Inflammatory macrophage (primary cell): ENCODE data around the gene HHIPL1.
A peak's percentile ranks its signal among the peaks of the same experiment; 100 is the strongest.

Experiments
- DNase-seq, 2 donors: peaks; one replicate each; pipeline ENCODE4 v3.0.0-alpha.2; 2020 to 2022

Gene HHIPL1

DNA sequence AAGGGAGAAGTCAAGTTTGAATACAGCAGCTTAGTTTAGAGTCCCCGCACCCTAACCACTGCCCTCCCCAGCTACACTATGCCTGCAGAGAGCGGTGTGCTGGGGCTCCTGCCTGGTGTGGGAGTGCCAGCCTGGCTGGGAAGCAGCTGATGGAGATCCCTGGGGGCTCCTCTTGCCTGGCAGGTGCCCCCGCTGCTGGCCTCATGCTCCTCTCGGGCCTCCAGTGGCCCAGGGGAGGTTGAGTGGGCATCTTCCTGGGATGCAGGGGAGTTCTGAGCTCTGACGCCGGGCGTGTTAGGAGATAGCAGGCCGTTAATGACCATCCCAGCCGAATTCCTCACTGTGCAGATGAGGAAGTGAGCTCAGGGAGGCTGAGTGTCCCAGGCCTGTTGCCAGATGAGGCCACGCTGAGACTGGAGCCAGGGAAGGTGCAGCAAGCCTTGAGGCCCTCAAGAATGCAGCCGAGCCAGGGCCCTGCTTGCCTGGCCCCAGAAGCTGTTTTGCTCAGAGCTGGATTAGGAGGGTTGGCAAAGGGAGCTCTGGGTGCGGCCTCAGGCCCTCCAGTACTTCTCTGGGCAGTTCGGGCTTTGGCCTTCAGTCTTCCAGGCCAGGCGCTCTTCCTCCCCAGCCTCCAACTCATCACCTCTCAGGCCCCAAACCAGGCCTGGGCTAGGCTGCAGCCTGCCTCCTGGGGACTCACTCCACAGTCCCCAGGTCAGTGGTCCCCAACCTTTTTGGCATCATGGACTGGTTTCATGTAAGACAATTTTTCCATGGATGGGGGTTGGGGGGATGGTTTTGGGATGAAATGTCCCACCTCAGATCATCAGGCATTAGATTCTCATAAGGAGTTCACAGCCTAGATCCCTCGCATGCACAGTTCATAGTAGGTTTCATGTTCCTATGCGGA is 32.6 kb downstream of the HHIPL1 start:
- no peak for DNase-seq

DNA sequence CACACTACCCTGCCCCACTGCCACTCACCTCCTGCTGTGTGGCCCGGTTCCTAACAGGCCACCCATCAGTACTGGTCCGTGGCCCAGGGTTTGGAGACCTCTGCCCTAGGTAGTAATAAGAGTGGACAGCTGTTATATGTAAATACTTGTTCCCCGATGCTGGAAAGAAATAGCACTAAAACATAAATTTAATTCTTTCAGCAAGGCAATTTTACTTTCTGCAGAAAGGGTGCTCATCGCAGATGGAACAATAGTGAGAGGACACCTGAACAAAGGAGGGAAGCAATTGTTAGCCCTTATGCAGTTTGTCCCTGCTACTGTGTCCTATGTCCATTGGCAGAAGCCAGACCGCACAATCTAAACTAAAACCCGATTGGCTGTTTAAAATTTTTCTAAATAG is 33.3 kb downstream of the HHIPL1 start:
- no peak for DNase-seq

DNA sequence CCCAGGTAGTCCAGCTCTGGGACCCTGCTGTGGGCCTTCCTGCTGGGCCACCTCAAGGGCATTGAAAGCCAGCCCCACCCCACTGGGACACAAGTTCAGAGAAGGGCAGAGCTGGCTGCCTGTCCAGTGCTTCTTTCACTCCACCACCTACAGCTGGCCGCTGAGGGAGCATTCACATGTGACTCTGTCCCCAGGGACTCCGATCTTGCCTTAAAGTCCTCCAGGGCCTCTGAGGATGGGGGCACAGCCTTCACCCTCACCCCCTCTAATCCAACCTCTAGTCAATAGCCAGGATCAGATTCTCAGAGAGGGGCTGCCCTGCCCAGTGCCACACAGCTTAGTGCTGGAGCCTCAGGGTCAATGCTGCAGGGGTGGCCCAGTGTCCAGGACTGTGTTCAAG is 34.2 kb downstream of the HHIPL1 start:
- no peak for DNase-seq

DNA sequence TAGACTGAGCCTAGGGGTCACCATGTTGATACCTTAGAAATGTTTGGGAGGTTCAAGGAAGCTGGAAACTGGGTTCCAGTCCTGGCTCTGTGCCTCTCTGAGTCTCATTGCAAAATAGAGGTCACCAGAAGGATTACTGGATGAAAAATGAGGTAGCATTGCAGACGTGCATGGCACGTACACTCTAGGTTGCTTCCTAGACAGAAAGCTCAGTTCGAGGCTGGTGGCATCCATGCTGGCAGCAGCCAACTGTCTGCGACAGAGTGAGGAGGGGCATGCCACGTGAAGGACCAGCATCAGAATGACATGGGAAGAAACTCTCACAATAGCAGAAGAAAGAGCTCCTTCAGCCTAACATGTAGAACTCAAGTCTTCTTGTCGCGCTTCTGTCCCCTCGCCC is 34.6 kb downstream of the HHIPL1 start:
- DNase-seq: no peak

DNA sequence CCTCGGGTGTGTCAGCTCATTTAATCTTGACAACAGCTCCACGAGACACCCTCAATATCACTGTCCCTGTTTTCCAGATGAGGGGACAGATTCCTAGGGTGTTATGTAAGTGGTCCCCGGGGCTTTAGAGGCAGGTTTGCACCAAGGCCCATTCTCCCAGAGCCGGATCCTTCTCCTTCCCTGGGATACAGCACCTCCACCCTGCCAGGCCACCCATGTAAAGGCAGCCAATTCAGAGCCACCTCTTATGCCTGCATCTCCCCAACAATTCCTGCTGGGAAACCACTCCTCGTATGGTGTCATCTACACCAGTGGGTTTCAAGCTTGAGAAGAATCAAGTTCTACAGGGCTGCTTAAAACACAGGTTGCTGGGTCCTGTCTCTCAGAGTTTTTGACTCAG is 35.1 kb downstream of the HHIPL1 start:
- no peak for DNase-seq

DNA sequence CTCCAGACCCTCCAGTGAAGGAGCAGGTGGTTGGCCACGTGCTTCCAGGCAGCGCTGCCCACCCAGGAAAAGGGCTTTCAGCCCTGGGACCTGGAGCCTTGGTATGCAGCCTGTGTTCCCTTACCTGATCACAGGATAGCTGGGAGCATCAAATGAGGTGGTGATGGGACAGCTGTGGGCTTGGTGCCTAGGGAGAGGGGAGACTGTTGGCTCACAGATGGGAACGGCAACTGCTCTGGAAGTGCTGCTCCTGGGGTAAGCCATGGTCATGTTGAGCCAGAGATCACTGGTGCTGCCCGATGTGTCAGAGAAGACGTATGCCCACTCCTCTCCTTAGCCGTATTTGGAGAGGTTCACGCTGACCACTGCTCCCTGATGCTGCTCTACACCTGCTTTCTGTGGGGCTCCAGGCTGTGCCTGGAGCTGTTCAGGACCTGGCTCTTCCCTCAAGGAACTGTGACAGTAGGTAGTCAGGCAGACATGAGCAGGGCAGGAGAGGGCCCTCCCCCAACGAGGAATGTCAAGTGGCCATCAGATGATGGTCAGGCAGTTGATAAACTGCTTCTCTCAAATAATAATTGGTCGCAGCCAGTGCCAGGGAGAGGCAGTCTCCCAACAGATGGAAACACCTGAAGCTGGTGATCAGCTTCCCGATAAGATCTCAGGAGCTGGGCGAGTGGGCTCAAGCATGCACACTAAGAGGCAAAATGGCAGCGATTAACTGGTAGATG is 36.3 kb downstream of the HHIPL1 start:
- DNase-seq: no peak

DNA sequence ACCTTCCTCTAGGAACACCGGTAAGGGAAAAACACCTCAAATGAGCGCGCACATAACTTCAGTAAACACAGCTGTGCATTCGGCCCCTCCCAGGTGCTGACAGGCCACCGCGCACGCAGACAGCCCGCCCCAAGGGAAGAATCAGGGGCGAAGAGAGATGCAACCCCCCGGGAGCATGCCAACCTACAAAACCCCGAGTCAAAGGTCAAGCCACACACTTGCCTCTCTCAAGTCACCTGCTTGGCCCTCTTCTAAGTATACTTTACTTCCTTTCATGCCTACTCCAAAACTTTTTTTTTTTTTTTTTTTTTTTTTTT is 36.9 kb downstream of the HHIPL1 start:
- DNase-seq: no peak

DNA sequence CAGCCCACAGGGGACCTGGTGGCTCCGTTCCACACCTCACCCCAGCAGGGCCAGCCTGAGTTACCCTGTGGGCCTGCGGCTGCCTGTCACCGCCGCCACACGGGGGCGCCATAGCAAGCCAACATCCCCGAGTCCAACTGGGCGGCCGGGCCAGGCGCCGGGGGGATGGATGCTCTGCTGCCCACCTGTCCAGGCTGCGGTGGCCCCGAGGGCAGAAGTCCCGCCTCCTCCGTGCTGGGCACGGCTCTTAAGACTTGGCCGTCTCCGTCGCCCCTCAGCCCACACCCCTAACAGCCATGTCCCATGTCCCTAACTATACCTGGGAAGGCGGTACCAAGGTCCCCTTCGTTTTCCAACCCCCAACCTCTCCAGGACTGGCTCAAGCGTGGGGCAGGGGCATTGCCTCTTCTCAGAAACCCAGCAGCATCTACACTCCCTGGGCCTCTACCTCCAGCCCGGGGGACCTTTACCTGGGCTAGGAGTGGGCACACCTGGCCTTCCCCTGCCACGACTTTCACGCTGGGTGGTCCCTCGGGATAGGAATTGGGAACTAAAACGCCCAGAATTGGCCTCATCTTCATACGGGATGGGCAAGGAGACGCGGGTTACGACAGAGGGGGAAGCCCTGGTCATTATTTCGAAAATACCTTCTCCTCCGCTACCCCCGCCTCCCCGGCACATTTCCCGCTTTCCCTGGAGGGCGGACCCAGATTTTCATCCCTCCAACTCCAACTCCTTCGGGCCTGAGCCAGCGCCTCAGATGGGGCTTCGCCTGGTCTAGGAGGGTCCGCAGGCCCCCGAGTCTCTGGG is 38.1 kb downstream of the HHIPL1 start:
- peak; percentile 51 to 67 for DNase-seq

DNA sequence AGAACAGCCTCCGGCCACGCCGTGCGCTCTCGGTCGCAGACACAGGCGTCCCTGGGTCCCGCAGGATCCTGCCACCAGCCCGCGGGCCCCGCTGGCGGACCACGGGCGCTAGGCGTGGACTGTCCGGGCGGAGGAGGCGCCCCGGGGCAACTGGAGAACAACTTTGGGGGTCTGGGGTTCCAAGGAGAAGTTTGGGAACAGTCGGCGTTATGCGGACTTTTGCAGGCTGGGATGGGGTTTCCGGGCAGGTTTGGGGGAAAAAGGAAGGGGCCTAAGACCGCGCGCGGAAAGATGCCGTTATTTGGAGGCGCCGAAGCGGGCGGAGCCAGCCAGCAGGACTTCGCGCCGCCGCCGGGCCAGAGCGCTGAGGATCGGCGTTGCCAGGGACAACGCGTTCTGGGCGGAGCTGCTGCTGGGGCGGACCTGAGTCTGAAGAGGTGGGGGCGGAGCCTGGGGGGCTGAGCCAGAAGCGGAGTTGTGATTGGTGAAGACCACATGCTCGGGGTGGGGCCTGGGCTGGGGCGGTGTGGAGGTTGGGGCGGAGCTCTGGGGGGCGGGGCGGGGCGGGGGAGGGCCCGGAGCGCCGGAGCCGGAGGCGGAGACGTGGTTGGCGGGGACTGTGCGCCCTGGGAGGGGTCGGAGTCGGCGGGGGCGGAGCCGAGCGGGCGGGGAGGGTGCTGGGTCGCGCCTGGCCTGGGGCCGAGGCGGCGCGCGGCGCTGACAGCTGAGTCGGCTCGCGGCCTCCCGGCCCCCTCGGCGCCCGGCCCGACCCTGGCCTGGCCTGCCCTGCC is 38.9 kb downstream of the HHIPL1 start, which contains the start of gene CYP46A1:
CYP46A1 (plus strand) TSS at position 680 of the 791 bp plus-strand sequence. CDS start 120 bp downstream, outside the sequence.
- DNase-seq: peak; percentile 99

DNA sequence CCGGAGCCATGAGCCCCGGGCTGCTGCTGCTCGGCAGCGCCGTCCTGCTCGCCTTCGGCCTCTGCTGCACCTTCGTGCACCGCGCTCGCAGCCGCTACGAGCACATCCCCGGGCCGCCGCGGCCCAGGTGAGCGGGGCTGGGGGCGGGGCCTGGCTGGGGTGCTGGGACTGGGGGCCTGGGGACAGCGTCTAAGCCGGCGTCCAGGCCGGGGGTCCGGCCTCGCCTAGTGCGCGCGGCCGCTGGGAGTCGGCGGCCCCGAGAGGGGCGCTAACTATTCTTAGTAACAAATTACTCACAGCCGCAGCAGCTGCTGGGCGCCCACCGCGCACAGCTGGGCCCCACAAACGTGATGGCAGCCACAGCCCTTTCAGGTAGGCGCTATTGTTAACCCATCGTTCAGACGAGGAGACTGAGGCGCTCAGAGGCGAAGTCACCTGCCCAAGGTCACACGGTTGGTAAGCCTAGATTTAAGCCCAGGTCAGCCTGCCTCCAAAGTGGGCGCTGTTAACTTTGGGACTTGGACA is 39.5 kb downstream of the HHIPL1 start:
- no peak for DNase-seq

DNA sequence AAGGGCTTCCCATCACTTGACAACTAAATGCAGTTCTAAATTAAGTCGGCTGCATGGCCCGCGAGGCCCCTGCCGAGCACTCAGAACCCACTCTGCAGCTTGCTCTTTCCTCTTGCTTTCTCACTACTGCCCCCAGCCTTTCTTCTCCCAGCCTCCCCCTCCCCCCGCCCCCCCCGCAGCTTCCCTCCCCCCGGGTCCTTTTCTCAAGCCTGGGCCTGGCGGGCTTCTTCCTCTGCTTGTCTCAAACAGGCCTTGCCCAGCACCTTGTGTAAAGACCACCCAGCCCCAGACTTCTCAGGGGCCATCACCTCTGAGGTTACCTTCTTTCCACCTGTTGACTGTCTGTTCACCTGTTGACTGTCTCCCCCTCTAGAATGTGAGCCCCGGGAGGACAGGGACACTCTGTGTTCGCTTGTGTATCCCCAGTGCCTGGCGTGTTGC is 40.2 kb downstream of the HHIPL1 start:
- no peak for DNase-seq

DNA sequence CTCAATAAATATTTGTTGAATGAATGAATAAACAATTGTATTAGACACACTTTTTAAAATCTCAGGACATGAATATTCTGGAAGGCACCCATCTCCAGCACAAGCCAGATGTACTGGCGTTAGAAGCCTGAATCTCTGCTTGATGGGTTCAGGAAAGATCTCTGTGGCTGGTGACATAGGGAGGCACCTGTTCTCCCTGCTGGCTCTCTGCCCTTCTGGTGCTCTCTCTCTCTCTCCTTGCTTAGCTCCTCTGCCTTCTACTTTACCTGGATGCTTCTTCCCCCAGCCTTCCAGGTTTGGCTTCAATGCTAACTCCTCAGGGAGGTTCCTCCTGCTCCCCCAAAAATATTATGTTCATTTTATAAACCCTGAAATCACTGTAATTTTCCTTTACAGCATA is 40.7 kb downstream of the HHIPL1 start:
- no peak for DNase-seq

DNA sequence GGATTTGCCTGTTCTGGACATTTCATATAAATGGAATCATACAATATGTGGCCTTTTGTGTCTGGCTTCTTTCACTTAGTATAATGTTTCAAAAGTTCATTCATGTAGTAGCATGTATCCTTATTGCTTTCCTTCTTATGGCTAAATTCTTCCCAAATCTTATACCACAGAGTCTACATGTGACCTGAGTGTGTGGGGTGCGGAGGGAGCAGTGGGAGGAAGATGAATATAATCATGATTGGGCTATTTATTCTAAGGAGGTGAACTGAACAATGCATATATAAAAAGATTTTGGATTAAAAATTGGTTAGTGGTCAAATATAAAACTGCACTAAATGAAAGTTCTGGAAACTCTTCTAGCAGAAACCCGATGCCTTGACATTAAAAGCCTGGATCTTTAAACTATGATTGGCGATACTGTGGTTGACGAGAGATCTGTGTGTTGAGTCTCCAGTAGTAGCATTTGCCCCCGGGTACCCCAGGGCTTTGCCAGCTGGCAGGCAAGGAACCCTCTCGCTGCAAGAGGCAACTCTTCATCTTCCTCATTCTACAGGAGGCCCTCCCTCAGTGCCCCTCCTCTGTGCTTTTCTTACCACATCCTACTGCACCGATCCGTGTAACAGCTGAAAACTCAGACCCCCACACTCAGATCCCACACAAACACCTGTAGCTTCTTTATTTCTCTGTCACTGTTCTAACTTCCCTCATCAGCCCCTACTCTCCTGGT is 41.8 kb downstream of the HHIPL1 start:
- DNase-seq: no peak

DNA sequence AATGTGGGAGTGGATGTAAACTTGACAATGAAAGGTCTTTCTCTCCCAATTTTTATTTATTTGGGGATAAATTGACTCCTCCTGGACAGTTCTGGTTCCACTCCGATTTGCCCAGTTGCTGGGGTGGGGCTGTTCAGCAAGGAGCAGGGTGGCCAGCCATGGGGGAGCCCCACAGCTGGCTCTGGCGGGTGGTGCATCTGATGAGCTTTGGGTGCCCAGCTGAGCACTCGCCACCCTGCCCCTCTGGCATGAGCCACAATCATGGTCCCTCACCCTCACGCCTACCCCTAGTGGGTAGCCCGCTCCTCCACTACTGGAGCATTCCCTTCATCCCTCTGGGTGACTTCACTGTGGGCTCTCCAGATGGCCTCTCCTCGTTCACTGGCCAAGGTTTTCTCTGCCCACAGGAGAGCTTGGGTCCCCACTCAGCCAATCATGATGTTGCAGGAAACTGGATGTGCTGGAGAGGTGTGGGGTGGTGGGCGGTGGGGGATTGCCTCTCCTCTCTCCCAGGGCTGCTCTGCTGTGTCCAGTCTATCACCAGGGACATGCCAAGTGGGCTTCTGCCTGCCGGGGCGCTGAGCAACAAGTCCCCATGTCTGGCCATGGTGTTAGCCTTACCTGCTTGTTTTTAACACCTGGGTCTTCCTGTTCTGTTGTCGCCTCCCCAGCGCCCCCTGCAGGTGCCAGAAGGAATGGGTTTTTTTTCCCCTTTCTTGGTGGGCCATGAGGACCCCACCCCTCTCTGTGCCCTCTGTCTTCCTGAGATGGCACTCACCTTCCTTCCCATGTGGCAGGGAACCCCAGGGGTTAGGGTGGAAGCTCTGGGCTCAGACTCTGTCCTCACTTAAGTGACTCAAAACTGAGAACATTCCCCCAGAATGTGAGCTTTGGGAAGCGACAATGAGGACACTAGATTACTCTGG is 42.6 kb downstream of the HHIPL1 start:
- DNase-seq: no peak

DNA sequence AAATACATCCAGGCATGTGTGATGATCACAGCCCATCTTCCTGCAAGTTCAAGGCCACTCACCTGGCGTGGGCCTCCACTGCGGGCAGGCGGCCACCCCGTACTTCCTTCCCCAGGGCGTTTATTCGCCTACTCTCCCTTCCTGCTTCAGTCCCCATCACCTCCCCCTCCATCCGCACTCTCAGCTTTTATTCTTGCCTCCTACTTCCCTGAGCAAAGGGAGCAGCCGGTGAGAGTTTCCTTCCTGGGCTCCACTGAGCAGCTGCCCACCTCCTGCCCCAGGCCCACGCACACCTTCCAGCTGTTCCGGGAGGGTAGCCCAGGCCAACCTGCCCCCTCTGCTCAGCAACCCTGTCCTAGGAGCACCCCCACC is 43.3 kb downstream of the HHIPL1 start:
- no peak for DNase-seq

DNA sequence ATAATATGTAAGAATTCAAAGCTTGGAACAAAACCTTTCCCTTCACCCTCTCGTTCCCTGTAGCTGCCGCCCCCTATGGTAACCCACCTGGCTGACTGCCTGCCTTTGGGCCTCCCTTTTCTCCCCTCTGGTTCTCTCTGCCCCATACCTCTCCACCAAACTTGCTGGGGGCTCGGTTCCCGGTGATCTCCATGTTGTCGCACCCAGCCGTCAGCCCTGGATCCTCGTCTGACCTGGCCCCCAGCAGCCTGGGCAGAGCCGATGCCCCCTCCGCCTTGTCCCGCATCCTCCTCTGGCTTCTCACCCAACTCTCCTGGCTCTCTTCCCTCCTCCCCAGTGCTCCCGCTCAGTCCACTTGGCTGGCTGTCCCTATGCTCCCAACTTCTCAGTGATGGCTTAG is 43.7 kb downstream of the HHIPL1 start:
- no peak for DNase-seq

DNA sequence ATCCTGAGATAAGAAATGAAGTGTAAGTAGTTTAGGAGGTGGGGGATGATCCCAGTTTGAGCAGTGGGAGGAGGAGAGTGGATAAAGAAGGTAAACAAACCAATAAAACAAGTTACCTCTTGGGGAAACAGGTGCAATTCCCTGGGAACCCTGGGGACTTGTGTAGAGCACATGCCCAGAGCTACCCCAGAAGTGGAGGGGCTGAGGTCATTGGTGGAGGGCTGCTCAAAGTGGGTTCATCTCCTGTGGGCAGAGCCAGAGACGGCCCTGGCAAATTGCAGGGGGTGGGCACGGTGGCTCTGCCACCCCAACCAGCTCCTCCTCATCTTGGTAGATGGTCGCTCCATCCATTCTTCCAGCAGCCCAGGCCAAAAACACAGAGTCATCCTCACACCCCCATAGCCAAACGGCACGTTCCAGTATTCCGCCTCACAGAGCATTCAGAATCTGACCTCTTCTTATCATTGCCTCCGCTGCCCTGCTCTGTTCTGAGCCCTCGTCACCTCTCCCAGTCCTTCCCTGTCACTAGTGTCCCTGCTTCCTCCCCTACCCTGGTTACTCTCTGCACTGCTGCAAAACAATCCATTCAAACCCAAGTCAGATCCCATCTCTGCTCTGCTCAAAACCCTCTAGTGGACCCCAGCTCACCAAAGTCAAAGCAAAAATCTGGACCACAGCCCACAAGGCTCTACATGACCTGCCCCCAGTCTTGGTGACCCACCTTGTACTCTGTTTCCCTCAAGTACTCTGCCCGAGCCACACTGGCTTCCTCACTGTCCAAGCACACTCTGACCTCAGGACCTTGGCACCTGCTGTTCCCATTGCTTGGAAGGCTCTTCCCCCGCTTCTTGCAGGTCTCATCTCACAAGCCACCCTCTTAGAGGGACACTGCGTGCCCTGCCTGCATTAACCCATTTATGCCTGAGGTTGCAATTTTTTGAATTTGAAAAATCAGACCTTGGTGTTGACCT is 44.6 kb downstream of the HHIPL1 start:
- no peak for DNase-seq

DNA sequence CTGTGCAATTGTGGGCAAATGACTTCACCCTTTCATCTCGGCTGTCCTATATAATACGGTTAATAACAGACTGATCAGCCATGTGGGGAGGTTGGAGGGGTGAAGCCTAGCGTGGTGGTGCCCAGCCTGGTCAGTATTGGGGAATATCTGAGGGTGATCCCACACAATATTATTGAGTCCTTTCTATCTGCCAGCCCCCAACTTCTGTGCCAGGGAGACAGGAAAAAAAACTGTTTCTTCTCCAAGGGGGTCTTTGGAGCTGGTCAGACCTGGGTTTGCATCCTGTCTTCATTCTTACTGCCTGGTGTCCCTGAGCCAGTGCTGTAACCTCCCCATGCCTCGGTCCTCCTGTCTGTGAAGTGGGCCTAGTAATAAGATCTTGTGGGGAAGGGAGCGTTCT is 45.7 kb downstream of the HHIPL1 start:
- DNase-seq: no peak
